GM10248 (cell line): ENCODE results near the gene SEZ6L.

Experiments
- CTCF ChIA-PET: fragments of 300-600 bp; sonication (Branson Sonifier 250); formaldehyde crosslinking; extraction: SDS; loops from one replicate; lab custom pipeline; 2021; ENCODE audit warnings: antibody characterized with exemption; lab: Yijun Ruan, JAX
- POLR2A ChIA-PET: fragments of 350-650 bp; sonication (Branson Sonifier 250); formaldehyde crosslinking; extraction: SDS; loops from one replicate; lab custom pipeline; 2020; ENCODE audit warnings: antibody characterized with exemption; lab: Yijun Ruan, JAX
- DNase-seq: peaks from one replicate; pipeline ENCODE4 v3.0.0; 2012; ENCODE audit errors: extremely low spot score
- CTCF ChIP-seq: IDR thresholded peaks from 2 replicates; pipeline ENCODE4 v1.5.1; 2012; ENCODE audit warnings: mild to moderate bottlenecking, low read depth; ENCODE audit errors: extremely low read depth, missing control alignments, control extremely low read depth

Gene SEZ6L

GRCh38 chr22:26170795-26171580 lies 1.7 kb downstream of the SEZ6L start:
- POLR2A ChIA-PET, result no interaction called here
- CTCF ChIA-PET, result interaction anchor here (1.0 to 1.8 kb wide), 2 partner anchors 43 to 72 kb away, joined by 3 to 6 read pairs; no protein-coding TSS in a partner anchor
- TF ChIP-seq CTCF, result no peak
- DNase-seq, result no peak

- peak; percentile 69 for TF ChIP-seq CTCF
- DNase-seq, result peak; percentile 42
- ChIA-PET POLR2A (no interaction called here), CTCF (interaction anchor here (0.6 to 2.1 kb wide), 25 partner anchors 9 to 304 kb away, joined by 3 to 10 read pairs (median 3); no protein-coding TSS in a partner anchor)
Observed at GRCh38 chr22:26172389-26172990, 3.2 kb downstream of the SEZ6L start.

- TF ChIP-seq CTCF, result no peak
- POLR2A ChIA-PET, result no interaction called here
- CTCF ChIA-PET, result no interaction called here
- DNase-seq, result no peak
Observed at GRCh38 chr22:26174280-26174679, 5.0 kb downstream of the SEZ6L start.

- no peak for TF ChIP-seq CTCF
- ChIA-PET CTCF (no interaction called here), POLR2A (no interaction called here)
- no peak for DNase-seq
Observed at GRCh38 chr22:26182723-26183122, 13.5 kb downstream of the SEZ6L start.

- no peak for DNase-seq
- TF ChIP-seq CTCF, result no peak
- CTCF ChIA-PET, result no interaction called here
- POLR2A ChIA-PET, result no interaction called here
Observed at GRCh38 chr22:26185190-26185589, 15.9 kb downstream of the SEZ6L start.

- TF ChIP-seq CTCF, result no peak
- ChIA-PET POLR2A (no interaction called here), CTCF (interaction anchor here (1.0 to 1.2 kb wide), 3 partner anchors 10 to 59 kb away, joined by 3 to 4 read pairs (median 4); no protein-coding TSS in a partner anchor)
- DNase-seq, result no peak
Observed at GRCh38 chr22:26188341-26188740, 19.1 kb downstream of the SEZ6L start.
